ENCODE measurements around the gene MT1H.

GRCh38 chr16:56626685-56627084 lies 42.9 kb upstream of the MT1H start:
- TF ChIP-seq CTCF (IDR thresholded peaks at IDR 0.05; ENCODE audit: low read depth, low read length, missing input control) (no peak), ZBTB33 (IDR thresholded peaks at IDR 0.05) (no peak), RAD21 (IDR thresholded peaks at IDR 0.05) (no peak), REST (IDR thresholded peaks at IDR 0.05) (no peak), GABPA (IDR thresholded peaks at IDR 0.05 in 1 of 2, conservative IDR thresholded peaks at IDR 0.05 in 1 of 2) (no peak), TAF1 (conservative IDR thresholded peaks at IDR 0.05) (no peak)
